ENCODE results near the gene APPBP2.
"Not testable (repeated sequence)": the region's sequence is repeated elsewhere in the genome, so short reads cannot be mapped to it uniquely, and the experiment has no call there.

APPBP2 gene

DNA sequence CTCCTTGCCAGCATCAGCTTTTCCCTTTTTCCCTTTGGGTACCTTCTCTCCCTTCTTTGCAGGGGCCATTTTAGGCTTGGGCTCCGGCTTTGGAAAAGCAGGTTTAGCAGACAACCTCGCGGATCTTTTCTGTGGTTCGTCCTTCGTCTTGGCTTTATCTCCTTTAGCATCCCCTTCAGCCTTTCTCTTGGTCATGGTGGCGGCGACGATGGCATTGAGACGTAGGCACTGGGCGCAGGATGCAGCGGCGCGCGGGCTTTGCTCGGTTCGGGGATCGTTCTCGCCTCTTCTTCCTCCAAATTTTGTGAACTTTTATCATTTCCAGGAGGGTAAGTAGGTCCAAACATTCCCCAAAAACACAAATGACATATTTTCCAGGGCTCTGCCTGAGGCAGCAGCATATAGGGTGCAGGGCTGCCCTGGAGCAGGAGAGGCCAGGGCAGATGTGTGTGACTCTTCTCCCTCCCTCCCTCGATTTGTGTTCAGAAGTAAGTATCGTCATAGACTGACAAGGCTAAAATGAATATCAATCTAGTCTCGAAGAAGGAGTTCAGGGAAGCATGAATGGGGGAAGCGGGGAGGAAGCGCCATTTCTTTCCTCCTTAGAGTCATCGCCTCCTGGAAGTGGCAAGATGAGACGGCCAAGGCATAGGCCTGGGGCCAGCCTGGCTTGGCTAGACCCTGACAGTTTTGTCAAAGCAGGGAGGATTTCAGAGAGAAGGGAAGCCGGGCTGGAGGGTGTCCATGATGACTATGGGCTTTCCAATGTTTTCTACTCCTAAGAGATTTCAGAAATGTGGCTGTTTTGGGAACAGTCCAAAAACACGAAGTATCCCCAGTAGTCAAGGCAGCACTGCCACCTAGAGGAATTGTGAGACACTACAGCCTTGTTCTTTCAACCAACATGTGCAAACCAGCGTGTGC lies 90.5 kb downstream of the APPBP2 start:
- DNase-seq (ENCODE audit: low spot score), result peak; percentile 89

- DNase-seq (ENCODE audit: low spot score), result not testable (repeated sequence)
These were observed 92.7 kb downstream of the APPBP2 start for GRCh38 chr17:60433021-60433997.

- not testable (repeated sequence) for DNase-seq (ENCODE audit: low spot score)
These were observed 95.5 kb downstream of the APPBP2 start for GRCh38 chr17:60430561-60430960.

DNA sequence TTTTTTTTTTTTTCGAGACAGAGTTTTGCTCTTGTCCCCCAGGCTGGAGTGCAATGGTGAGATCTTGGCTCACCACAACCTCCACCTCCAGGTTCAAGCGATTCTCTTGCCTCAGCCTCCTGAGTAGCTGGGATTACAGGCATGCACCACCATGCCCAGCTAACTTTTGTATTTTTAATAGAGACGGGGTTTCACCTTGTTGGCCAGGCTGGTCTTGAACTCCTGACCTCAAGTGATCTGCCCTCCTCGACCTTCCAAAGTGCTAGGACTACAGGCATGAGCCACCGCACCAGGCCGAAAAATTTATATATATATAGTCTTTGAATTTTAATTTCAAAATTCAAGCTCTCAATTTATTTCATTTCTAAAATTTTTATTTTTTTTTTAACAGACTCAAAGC lies 97.6 kb downstream of the APPBP2 start:
- not testable (repeated sequence) for DNase-seq (ENCODE audit: low spot score)

- no peak for DNase-seq (ENCODE audit: low spot score)
These were observed 99.4 kb downstream of the APPBP2 start for GRCh38 chr17:60426596-60426995.

GRCh38 chr17:60425626-60426025 lies 100.4 kb downstream of the APPBP2 start:
- no peak for DNase-seq (ENCODE audit: low spot score)

GRCh38 chr17:60423865-60424264 lies 102.2 kb downstream of the APPBP2 start:
- DNase-seq (ENCODE audit: low spot score), result no peak

GRCh38 chr17:60422162-60422665 lies 103.8 kb downstream of the APPBP2 start, which contains the start of gene CHCT1:
Gene CHCT1, plus strand, starts transcription at chr17:60422489. Its CDS starts 104 bp downstream, at chr17:60422593.
- no peak for DNase-seq (ENCODE audit: low spot score)

GRCh38 chr17:60421273-60422161 lies 104.5 kb downstream of the APPBP2 start:
- DNase-seq (ENCODE audit: low spot score), result peak; percentile 74

- not testable (repeated sequence) for DNase-seq (ENCODE audit: low spot score)
These were observed 106.2 kb downstream of the APPBP2 start for GRCh38 chr17:60419875-60420274.

DNA sequence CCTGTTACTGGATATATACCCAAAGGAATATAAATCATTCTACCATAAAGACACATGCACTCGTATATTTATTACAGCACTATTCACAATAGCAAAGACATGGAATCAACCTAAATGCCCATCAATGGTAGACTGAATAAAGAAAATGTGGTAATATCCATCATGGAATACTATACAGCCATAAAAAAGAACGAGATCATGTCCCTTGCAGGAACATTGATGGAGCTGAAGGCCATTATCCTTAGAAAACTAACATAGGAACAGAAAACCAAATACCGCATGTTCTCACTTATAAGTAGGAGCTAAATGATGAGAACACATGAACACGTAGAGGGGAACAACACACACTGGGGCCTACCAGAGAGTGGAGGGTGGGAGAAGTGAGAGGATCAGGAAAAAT lies 107.0 kb downstream of the APPBP2 start:
- not testable (repeated sequence) for DNase-seq (ENCODE audit: low spot score)

GRCh38 chr17:60416368-60416925 lies 109.6 kb downstream of the APPBP2 start:
- DNase-seq (ENCODE audit: low spot score), result no peak

GRCh38 chr17:60415146-60415545 lies 110.9 kb downstream of the APPBP2 start:
- no peak for DNase-seq (ENCODE audit: low spot score)

DNA sequence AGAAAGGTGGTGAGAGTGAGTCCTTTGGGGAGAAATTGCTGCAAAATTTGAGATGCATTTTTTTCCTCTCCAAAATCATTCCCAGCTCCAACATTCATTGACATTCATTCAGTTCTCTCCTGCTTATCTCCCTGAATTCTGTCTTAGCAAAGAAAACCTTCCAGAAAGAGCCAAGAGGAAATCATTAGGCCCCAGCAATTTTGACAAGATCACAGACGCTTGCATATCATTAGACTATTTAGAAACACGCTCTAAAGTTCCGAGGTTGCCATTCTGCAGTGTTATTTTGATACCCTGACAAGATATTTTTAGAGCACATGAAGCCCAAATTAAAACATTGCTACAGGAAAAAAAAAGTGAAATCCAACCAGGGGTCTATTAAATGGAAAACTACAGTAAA lies 113.3 kb downstream of the APPBP2 start:
- no peak for DNase-seq (ENCODE audit: low spot score)

- DNase-seq (ENCODE audit: low spot score), result no peak
These were observed 116.0 kb downstream of the APPBP2 start for GRCh38 chr17:60410001-60410400.

GRCh38 chr17:60406887-60407286 lies 119.2 kb downstream of the APPBP2 start:
- DNase-seq (ENCODE audit: low spot score), result no peak

DNA sequence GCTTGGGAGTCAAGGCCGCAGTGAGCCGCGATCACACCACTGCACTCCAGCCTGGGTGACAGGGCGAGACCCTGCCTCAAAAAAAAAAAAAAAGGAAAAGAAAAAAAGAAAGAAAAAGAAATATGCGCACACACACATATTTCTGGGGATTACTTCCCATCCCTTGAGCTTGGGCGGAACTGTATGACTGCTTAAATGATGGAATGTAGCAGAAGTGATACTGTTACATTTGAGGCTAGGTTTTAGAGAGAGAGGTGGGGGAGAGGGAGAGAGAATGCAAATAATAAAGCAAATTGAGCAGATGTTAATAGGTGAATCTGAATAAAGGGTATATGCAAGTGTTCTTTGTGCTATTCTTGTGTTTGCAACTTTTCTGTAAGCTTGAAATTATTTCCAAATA lies 122.1 kb downstream of the APPBP2 start:
- no peak for DNase-seq (ENCODE audit: low spot score)

DNA sequence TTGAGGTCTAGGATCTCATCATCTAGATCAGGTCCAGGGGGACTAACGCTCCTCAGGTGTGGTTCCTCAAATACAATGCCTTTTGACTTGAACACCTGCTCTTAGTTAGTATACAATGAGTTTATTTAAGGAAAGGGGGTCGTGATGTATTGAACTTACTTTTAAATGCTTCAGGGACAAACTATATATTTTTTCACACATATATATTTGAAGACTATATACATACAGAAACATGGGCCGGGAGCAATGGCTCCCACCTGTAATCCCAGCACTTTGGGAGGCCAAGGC lies 122.6 kb downstream of the APPBP2 start:
- DNase-seq (ENCODE audit: low spot score), result no peak

- no peak for DNase-seq (ENCODE audit: low spot score)
These were observed 124.2 kb downstream of the APPBP2 start for GRCh38 chr17:60401819-60402218.

DNA sequence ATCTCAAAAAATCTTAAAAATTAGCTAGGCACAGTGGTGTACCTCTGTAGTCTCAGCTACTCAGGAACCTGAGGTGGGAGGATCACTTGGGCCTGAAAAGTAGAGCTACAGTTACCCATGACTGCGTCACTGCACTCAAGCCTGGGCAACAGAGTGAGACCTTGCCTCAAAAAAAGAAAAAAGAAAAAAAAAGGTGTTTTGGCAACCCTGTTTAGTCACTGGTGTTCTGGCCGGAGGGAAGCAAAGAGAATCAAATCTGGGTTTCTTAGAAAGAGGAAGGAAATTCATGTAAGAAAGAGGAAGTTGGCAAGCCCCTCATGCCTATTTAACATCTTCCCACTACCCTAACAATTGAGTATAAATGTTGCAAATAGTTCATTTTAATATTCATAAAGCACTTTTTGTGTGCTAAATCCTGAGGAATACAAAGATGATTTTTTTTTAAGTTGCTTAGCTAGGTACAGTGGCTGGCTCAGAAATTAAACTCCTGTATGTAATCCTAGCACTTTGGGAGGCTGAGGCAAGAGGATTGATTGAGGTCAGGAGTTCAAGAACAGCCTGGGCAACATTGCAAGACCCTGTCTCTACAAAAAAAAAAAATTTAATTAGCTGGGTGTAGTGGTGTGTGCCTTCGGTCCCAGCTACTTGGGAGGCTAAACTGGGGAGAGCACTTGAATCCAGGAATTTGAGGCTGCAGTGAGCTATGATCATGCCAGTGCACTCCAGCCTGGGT lies 127.6 kb downstream of the APPBP2 start:
- DNase-seq (ENCODE audit: low spot score), result no peak

All from hematopoietic multipotent progenitor cell treated with erythropoietin and hydrocortisone succinate and interleukin-3 and kit ligand, for 17 days (in vitro differentiated cells).